GM23338 (cell line): Measurements from ENCODE around the gene CNNM3. TPM values are rescaled to one million over a fixed set of nuclear protein-coding genes. Genes with fewer than 3 reads are reported as not detected.

Experiments
- ATAC-seq: fragments of 200-7000 bp; cut with Tn5 transposase; 3 replicates; pipeline ENCODE4 v1.9.1; 2020
- DNase-seq: peaks from one replicate; pipeline ENCODE4 v3.0.0-alpha.2; 2015; ENCODE audit warnings: low spot score
- H2AFZ ChIP-seq: fragments of 200-600 bp; sonication (generic); 2 replicates; pipeline ENCODE4 v1.8.0; 2016; ENCODE audit warnings: antibody characterized with exemption, mild to moderate bottlenecking, moderate library complexity
- H3F3A ChIP-seq: fragments of 200-600 bp; sonication (generic); replicated peaks from 2 replicates; pipeline ENCODE4 v1.8.0; 2017; ENCODE audit warnings: antibody characterized with exemption, mixed run types, low read depth
- H3K27ac ChIP-seq: fragments of 200-600 bp; sonication (generic); 2 replicates; pipeline ENCODE4 v1.6.1; 2016; ENCODE audit warnings: low read depth
- H3K27me3 ChIP-seq: fragments of 200-600 bp; sonication (generic); 2 replicates; pipeline ENCODE4 v1.8.0; 2016; ENCODE audit warnings: mild to moderate bottlenecking, mixed run types, moderate library complexity; ENCODE audit not compliant: insufficient read depth
- H3K36me3 ChIP-seq: fragments of 200-600 bp; sonication (generic); 2 replicates; pipeline ENCODE4 v1.8.0; 2016; ENCODE audit warnings: mild to moderate bottlenecking; ENCODE audit not compliant: insufficient read depth
- H3K4me1 ChIP-seq: fragments of 200-600 bp; sonication (generic); 2 replicates; pipeline ENCODE4 v1.8.0; 2016; ENCODE audit warnings: mild to moderate bottlenecking, moderate library complexity; ENCODE audit not compliant: insufficient read depth
- H3K4me2 ChIP-seq: fragments of 200-600 bp; sonication (generic); 2 replicates; pipeline ENCODE4 v1.7.1; 2017; ENCODE audit warnings: mixed run types
- H3K4me3 ChIP-seq: fragments of 200-600 bp; sonication (generic); 2 replicates; pipeline ENCODE4 v1.6.1; 2016; ENCODE audit warnings: mixed run types
- H3K79me2 ChIP-seq: fragments of 200-600 bp; sonication (generic); replicated peaks from 2 replicates; pipeline ENCODE4 v1.8.0; 2017; ENCODE audit warnings: mild to moderate bottlenecking; ENCODE audit not compliant: insufficient read depth
- H3K9me2 ChIP-seq: fragments of 200-600 bp; sonication (generic); 2 replicates; pipeline ENCODE4 v1.8.0; 2017; ENCODE audit not compliant: insufficient read depth
- H4K20me1 ChIP-seq: fragments of 200-600 bp; sonication (generic); replicated peaks from 2 replicates; pipeline ENCODE4 v1.8.0; 2017; ENCODE audit warnings: mild to moderate bottlenecking; ENCODE audit not compliant: insufficient read depth
- H3K27ac Mint-ChIP-seq: 2 replicates; pipeline ENCODE4 v1.8.0; 2020; ENCODE audit warnings: inconsistent platforms, mild to moderate bottlenecking, moderate library complexity, mixed read lengths
- H3K27me3 Mint-ChIP-seq: 3 replicates; pipeline ENCODE4 v1.8.0; 2022; ENCODE audit warnings: low read depth, mild to moderate bottlenecking, moderate library complexity, mixed read lengths, inconsistent platforms; ENCODE audit not compliant: insufficient read depth, poor library complexity
- H3K36me3 Mint-ChIP-seq: 3 replicates; pipeline ENCODE4 v1.8.0; 2021; ENCODE audit warnings: low read depth, mild to moderate bottlenecking, inconsistent platforms, moderate library complexity, mixed read lengths
- H3K4me1 Mint-ChIP-seq: 3 replicates; pipeline ENCODE4 v1.8.0; 2020; ENCODE audit warnings: mild to moderate bottlenecking, inconsistent platforms, mixed read lengths
- H3K4me3 Mint-ChIP-seq: 3 replicates; pipeline ENCODE4 v1.8.0; 2021; ENCODE audit warnings: moderate library complexity, mild to moderate bottlenecking, inconsistent platforms, mixed read lengths
- H3K9me3 Mint-ChIP-seq: 3 replicates; pipeline ENCODE4 v1.8.0; 2020; ENCODE audit warnings: moderate library complexity, mild to moderate bottlenecking, inconsistent platforms, mixed read lengths
- CREB1 ChIP-seq: fragments of 250-450 bp; sonication (Bioruptor Pico); IDR thresholded peaks from 2 replicates; pipeline ENCODE4 v1.5.0; 2020; ENCODE audit warnings: low read depth, mild to moderate bottlenecking, moderate library complexity
- ETS1 ChIP-seq: IDR thresholded peaks from 2 replicates; pipeline ENCODE4 v1.6.1; 2016; ENCODE audit warnings: antibody characterized with exemption
- EZH2phosphoT487 ChIP-seq: fragments of 200-600 bp; sonication (generic); IDR thresholded peaks from one replicate; pipeline ENCODE4 v1.8.1; 2018; ENCODE audit warnings: antibody characterized with exemption; ENCODE audit not compliant: unreplicated experiment
- NANOG ChIP-seq: IDR thresholded peaks from 2 replicates; pipeline ENCODE4 v1.6.1; 2016; ENCODE audit warnings: antibody characterized with exemption, borderline replicate concordance
- REST ChIP-seq: IDR thresholded peaks from one replicate; pipeline ENCODE4 v1.6.1; 2018; ENCODE audit warnings: antibody characterized with exemption; ENCODE audit not compliant: unreplicated experiment
- STAT1 ChIP-seq: IDR thresholded peaks from one replicate; pipeline ENCODE4 v1.6.1; 2016; ENCODE audit warnings: antibody characterized with exemption; ENCODE audit not compliant: unreplicated experiment
- ZNF331 ChIP-seq: fragments of 250-450 bp; sonication (Bioruptor Pico); IDR thresholded peaks from 2 replicates; pipeline ENCODE4 v1.5.0; 2020; ENCODE audit warnings: low read depth, mild to moderate bottlenecking, moderate library complexity
- ZNF462 ChIP-seq: fragments of 250-450 bp; sonication (Bioruptor Pico); IDR thresholded peaks from 2 replicates; pipeline ENCODE4 v1.5.0; 2020; ENCODE audit warnings: mild to moderate bottlenecking, moderate library complexity
- polyA plus RNA-seq: library from polyadenylated mRNA; unstranded; fragments of >200 nt; fragmentation: Nextera tagmentation; extraction: Ambion mirVana; gene quantifications from 2 replicates; pipeline ENCODE4 v1.2.1, GENCODE V29; 2016
- total RNA-seq: library from RNA; depleted of rRNA; stranded (reverse); fragments of >200 nt; shearing (Covaris generic); gene quantifications from 2 replicates; pipeline ENCODE4 v1.2.3, GENCODE V29; 2014

The CNNM3 gene
- total and polyA plus RNA-seq, 2 experiments from 2014 or later = 5.3 to 25.7 TPM

- no peak for TF ChIP-seq ZNF462 (CRISPR knock-in tag)
- TF ChIP-seq ETS1 = no peak
- no peak for TF ChIP-seq ZNF331 (CRISPR knock-in tag)
- no peak for TF ChIP-seq EZH2phosphoT487
Observed at GRCh38 chr2:96874198-96874831, 58.2 kb downstream of the CNNM3 start (continued).

- Histone ChIP-seq H3K36me3 (no peaks in the 10 kb centered on the region), H3K27me3 (no peaks in the 10 kb centered on the region), H3K27ac (no peak overlapping the region), H3F3A (peaks cover 16% of the 10 kb centered on the region; the same call in 1 of the 2 replicates), H3K4me2 (peak overlapping the region; percentile 67; the same call in 1 of the 2 replicates), H3K9me2 (no peaks in the 10 kb centered on the region), H3K79me2 (no peaks in the 10 kb centered on the region; the same call in 1 of the 2 replicates), H3K4me1 (peaks cover 46% of the 10 kb centered on the region), H2AFZ (no peak overlapping the region), H4K20me1 (no peaks in the 10 kb centered on the region), H3K4me3 (no peak overlapping the region)
- H3K27me3 Mint-ChIP-seq = peaks cover 36% of the 10 kb centered on the region
- ATAC-seq (peak; percentile 54), DNase-seq (peak; percentile 63)
- no peak overlapping the region; the same call in 2 of the 3 replicates for H3K4me3 Mint-ChIP-seq
- H3K4me1 Mint-ChIP-seq = peaks cover 69% of the 10 kb centered on the region
- H3K9me3 Mint-ChIP-seq = no peaks in the 10 kb centered on the region; the same call in 2 of the 3 replicates
- H3K27ac Mint-ChIP-seq = peak overlapping the region; percentile 53; the same call in 1 of the 2 replicates
- peaks cover 5% of the 10 kb centered on the region; the same call in 1 of the 3 replicates for H3K36me3 Mint-ChIP-seq
- TF ChIP-seq CREB1 (CRISPR knock-in tag) = no peak
- no peak for TF ChIP-seq ZNF331 (CRISPR knock-in tag)
- TF ChIP-seq ETS1 = no peak
- TF ChIP-seq EZH2phosphoT487 = no peak
- no peak for TF ChIP-seq NANOG
- no peak for TF ChIP-seq REST
- TF ChIP-seq STAT1 = no peak
Observed at GRCh38 chr2:96875498-96876268, 59.6 kb downstream of the CNNM3 start.
